H9 (cell line): Measurements from ENCODE around the gene DENND6B. TPM values are rescaled to one million over a fixed set of nuclear protein-coding genes. Genes with fewer than 3 reads are reported as not detected.

Experiments used
- DNase-seq: peaks from one replicate; pipeline ENCODE4 v3.0.0-alpha.2; 2017
- H2AFZ ChIP-seq: one replicate; pipeline ENCODE4 v1.6.1; 2013; ENCODE audit warnings: mild to moderate bottlenecking, low read length, control low read depth, moderate library complexity
- H2AK5ac ChIP-seq: 2 replicates; pipeline ENCODE4 v1.6.1; 2013; ENCODE audit warnings: low read length, control low read depth, mixed read lengths; ENCODE audit not compliant: insufficient read length
- H2BK120ac ChIP-seq: one replicate; pipeline ENCODE4 v1.6.1; 2013; ENCODE audit warnings: low read depth, mild to moderate bottlenecking, low read length, control low read depth, inconsistent platforms; ENCODE audit not compliant: poor library complexity, severe bottlenecking
- H2BK12ac ChIP-seq: 2 replicates; pipeline ENCODE4 v1.6.1; 2013; ENCODE audit warnings: low read length, control low read depth, mixed read lengths, low read depth; ENCODE audit not compliant: insufficient read length
- H2BK15ac ChIP-seq: 2 replicates; pipeline ENCODE4 v1.6.1; 2013; ENCODE audit warnings: low read depth, low read length, control low read depth
- H2BK20ac ChIP-seq: one replicate; pipeline ENCODE4 v1.6.1; 2013; ENCODE audit warnings: low read depth, mild to moderate bottlenecking, low read length, control low read depth, inconsistent platforms; ENCODE audit not compliant: poor library complexity, severe bottlenecking
- H2BK5ac ChIP-seq: 2 replicates; pipeline ENCODE4 v1.6.1; 2013; ENCODE audit warnings: low read length, control low read depth, mixed read lengths; ENCODE audit not compliant: insufficient read length
- H3K14ac ChIP-seq: 2 replicates; pipeline ENCODE4 v1.6.1; 2013; ENCODE audit warnings: low read length, control low read depth; ENCODE audit not compliant: insufficient read depth
- H3K18ac ChIP-seq: 2 replicates; pipeline ENCODE4 v1.6.1; 2013; ENCODE audit warnings: low read depth, mild to moderate bottlenecking, mixed read lengths, low read length, control low read depth; ENCODE audit not compliant: insufficient read length
- H3K23ac ChIP-seq: 2 replicates; pipeline ENCODE4 v1.6.1; 2013; ENCODE audit warnings: low read length, control low read depth, mixed read lengths, low read depth; ENCODE audit not compliant: insufficient read length
- H3K23me2 ChIP-seq: 2 replicates; pipeline ENCODE4 v1.6.1; 2013; ENCODE audit warnings: low read depth, mild to moderate bottlenecking, mixed read lengths, low read length, control low read depth; ENCODE audit not compliant: insufficient read length, poor library complexity, severe bottlenecking
- H3K27ac ChIP-seq: 2 replicates; pipeline ENCODE4 v1.5.1; 2013; ENCODE audit warnings: low read length, control low read depth, mixed read lengths, low read depth; ENCODE audit not compliant: insufficient read length
- H3K27me3 ChIP-seq: 2 replicates; pipeline ENCODE4 v1.6.1; 2013; ENCODE audit warnings: low read length, control low read depth, inconsistent platforms; ENCODE audit not compliant: insufficient read depth
- H3K4ac ChIP-seq: 2 replicates; pipeline ENCODE4 v1.6.1; 2013; ENCODE audit warnings: low read depth, mild to moderate bottlenecking, control low read depth, inconsistent platforms, low read length, moderate library complexity
- H3K4me1 ChIP-seq: 2 replicates; pipeline ENCODE4 v1.6.1; 2013; ENCODE audit warnings: low read length, control low read depth, inconsistent platforms; ENCODE audit not compliant: insufficient read depth
- H3K4me2 ChIP-seq: 2 replicates; pipeline ENCODE4 v1.6.1; 2013; ENCODE audit warnings: low read length, control low read depth, mixed read lengths; ENCODE audit not compliant: insufficient read length, insufficient read depth
- H3K56ac ChIP-seq: 2 replicates; pipeline ENCODE4 v1.6.1; 2013; ENCODE audit warnings: low read depth, mild to moderate bottlenecking, mixed read lengths, low read length, control low read depth; ENCODE audit not compliant: insufficient read length
- H3K79me1 ChIP-seq: 2 replicates; pipeline ENCODE4 v1.6.1; 2013; ENCODE audit warnings: low read depth, mild to moderate bottlenecking, moderate library complexity, low read length, control low read depth, inconsistent platforms; ENCODE audit not compliant: insufficient read depth, poor library complexity, severe bottlenecking
- H3K79me2 ChIP-seq: 2 replicates; pipeline ENCODE4 v1.6.1; 2013; ENCODE audit warnings: low read length, control low read depth, inconsistent platforms; ENCODE audit not compliant: insufficient read depth
- H3K9ac ChIP-seq: 2 replicates; pipeline ENCODE4 v1.6.1; 2013; ENCODE audit warnings: low read length, control low read depth, mixed read lengths; ENCODE audit not compliant: insufficient read length; ENCODE audit errors: extremely low read depth
- H3K9me3 ChIP-seq: one replicate; pipeline ENCODE4 v1.6.1; 2013; ENCODE audit warnings: low read depth, low read length, inconsistent platforms; ENCODE audit not compliant: control insufficient read depth
- H3T11ph ChIP-seq: one replicate; pipeline ENCODE4 v1.6.1; 2013; ENCODE audit warnings: mild to moderate bottlenecking, low read length, control low read depth, inconsistent platforms
- H4K20me1 ChIP-seq: one replicate; pipeline ENCODE4 v1.6.1; 2013; ENCODE audit not compliant: control insufficient read depth, insufficient read length, insufficient read depth
- H4K5ac ChIP-seq: 2 replicates; pipeline ENCODE4 v1.6.1; 2013; ENCODE audit warnings: low read depth, mild to moderate bottlenecking, mixed read lengths, low read length, control low read depth; ENCODE audit not compliant: insufficient read length
- H4K8ac ChIP-seq: replicated peaks from 2 replicates; pipeline ENCODE4 v1.6.1; 2013; ENCODE audit warnings: low read length, control low read depth, mixed read lengths, low read depth; ENCODE audit not compliant: insufficient read length
- H4K91ac ChIP-seq: 2 replicates; pipeline ENCODE4 v1.6.1; 2013; ENCODE audit warnings: low read depth, mild to moderate bottlenecking, moderate library complexity, mixed read lengths, low read length, control low read depth; ENCODE audit not compliant: insufficient read length
- H3K27ac Mint-ChIP-seq, 3 experiments: 2 replicates in 2 of 3; 3 replicates in 1 of 3; pipeline ENCODE4 v1.8.0; 2020 to 2021; ENCODE audit warnings: mixed read lengths in 3 of 3, mild to moderate bottlenecking in 1 of 3, moderate library complexity in 1 of 3
- H3K27me3 Mint-ChIP-seq: 2 replicates; pipeline ENCODE4 v1.8.0; 2021; ENCODE audit warnings: low read depth, mild to moderate bottlenecking, moderate library complexity, mixed read lengths
- H3K36me3 Mint-ChIP-seq, 3 experiments: 2 replicates in 2 of 3; 3 replicates in 1 of 3; pipeline ENCODE4 v1.8.0; 2020 to 2021; ENCODE audit warnings: low read depth in 3 of 3, mixed read lengths in 3 of 3; ENCODE audit not compliant: insufficient read depth in 1 of 3
- H3K4me1 Mint-ChIP-seq, 2 experiments: 2 replicates each; pipeline ENCODE4 v1.8.0; 2020; ENCODE audit warnings: mixed read lengths in 2 of 2
- H3K4me3 Mint-ChIP-seq, 2 experiments: 2 replicates in 1 of 2; 3 replicates in 1 of 2; pipeline ENCODE4 v1.8.0; 2020 to 2021; ENCODE audit warnings: mild to moderate bottlenecking in 2 of 2, mixed read lengths in 2 of 2, moderate library complexity in 1 of 2
- H3K9me3 Mint-ChIP-seq, 2 experiments: 2 replicates in 1 of 2; 3 replicates in 1 of 2; pipeline ENCODE4 v1.8.0; 2020; ENCODE audit warnings: mild to moderate bottlenecking in 2 of 2, mixed read lengths in 2 of 2, moderate library complexity in 1 of 2
- CTCF ChIP-seq: fragments of 200-600 bp; sonication (generic); conservative IDR thresholded peaks from 3 replicates; pipeline ENCODE4 v1.8.0; 2021; ENCODE audit warnings: antibody characterized with exemption, mild to moderate bottlenecking
- WGBS: extraction: QIAGEN DNeasy Blood & Tissue Kit; methylation state at CpG from one replicate; pipeline ENCODE4 v1.1.7; 2013; ENCODE audit warnings: missing lambda C conversion rate, low lambda C conversion rate, mixed read lengths; ENCODE audit not compliant: insufficient read length; ENCODE audit errors: extremely low coverage; 5-methylcytosine and 5-hydroxymethylcytosine counted together
- total RNA-seq: library from RNA; stranded (reverse); gene quantifications from 2 replicates; pipeline ENCODE4 v1.2.1, GENCODE V29; 2021

The DENND6B gene
- total RNA-seq, 1 experiment from 2014 or later: 1.5 TPM

DNA sequence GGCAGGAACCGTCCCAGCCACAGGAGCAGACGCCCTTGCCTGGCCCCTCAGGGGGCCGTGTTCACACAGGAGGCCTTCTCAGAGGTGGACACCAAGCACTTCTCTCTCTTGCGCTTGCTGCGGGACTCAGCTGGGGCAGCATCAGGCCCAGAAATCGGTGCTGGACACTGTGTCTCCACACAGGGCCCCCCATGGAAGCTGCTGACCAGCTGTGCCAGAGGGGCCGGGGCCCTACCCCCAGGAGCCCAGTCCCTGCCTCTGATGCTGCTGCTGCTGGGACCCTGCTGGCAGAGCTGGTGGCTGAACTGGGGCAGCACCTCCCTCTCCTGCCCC is 23.3 kb downstream of the DENND6B start:
- Histone ChIP-seq H2BK20ac (no peak overlapping the region), H3K9ac (no peak overlapping the region), H2BK5ac (no peak overlapping the region), H3T11ph (no peak overlapping the region), H4K5ac (no peak overlapping the region), H3K9me3 (no peaks in the 10 kb centered on the region), H3K79me1 (no peaks in the 10 kb centered on the region), H2BK15ac (no peak overlapping the region), H3K4ac (no peak overlapping the region), H2BK12ac (no peak overlapping the region), H3K23ac (no peak overlapping the region), H3K23me2 (peaks cover 11% of the 10 kb centered on the region), H2AK5ac (no peak overlapping the region), H4K91ac (no peak overlapping the region), H3K79me2 (no peaks in the 10 kb centered on the region), H3K27me3 (no peaks in the 10 kb centered on the region), H3K4me2 (no peak overlapping the region), H4K8ac (no peak overlapping the region), H3K56ac (no peak overlapping the region), H2AFZ (no peak overlapping the region), H3K27ac (no peak overlapping the region), H2BK120ac (no peak overlapping the region), H4K20me1 (no peaks in the 10 kb centered on the region), H3K4me1 (no peaks in the 10 kb centered on the region), H3K14ac (no peak overlapping the region; the same call in 1 of the 2 replicates), H3K18ac (no peak overlapping the region)
- no peak overlapping the region for H3K4me3 Mint-ChIP-seq
- H3K27me3 Mint-ChIP-seq: peaks cover 4% of the 10 kb centered on the region; the same call in 1 of the 2 replicates
- H3K27ac Mint-ChIP-seq: no peak overlapping the region
- no peaks in the 10 kb centered on the region for H3K36me3 Mint-ChIP-seq
- H3K9me3 Mint-ChIP-seq: no peaks in the 10 kb centered on the region
- peaks cover 14 to 31% of the 10 kb centered on the region in 2 experiments for H3K4me1 Mint-ChIP-seq
- WGBS: no CpG with 5 or more reads among the region's 7 CpGs
- DNase-seq: no peak
- no peak for TF ChIP-seq CTCF
